HFFc6 (cell line): ENCODE data around the gene ARHGEF16. TPM values are rescaled to one million over a fixed set of nuclear protein-coding genes. Genes with fewer than 3 reads are reported as not detected.

Source experiments
- DNase-seq: peaks from one replicate; pipeline ENCODE4 v3.0.0-alpha.2; 2018
- H3K27ac Mint-ChIP-seq: 2 replicates; pipeline ENCODE4 v1.8.0; 2020; ENCODE audit warnings: mild to moderate bottlenecking, mixed read lengths
- H3K27me3 Mint-ChIP-seq: 2 replicates; pipeline ENCODE4 v1.8.0; 2021; ENCODE audit warnings: mild to moderate bottlenecking, moderate library complexity, mixed read lengths; ENCODE audit not compliant: insufficient read depth
- H3K36me3 Mint-ChIP-seq: 2 replicates; pipeline ENCODE4 v1.8.0; 2021; ENCODE audit warnings: low read depth, mixed read lengths
- H3K4me1 Mint-ChIP-seq: 2 replicates; pipeline ENCODE4 v1.8.0; 2020; ENCODE audit warnings: low read depth, mixed read lengths
- H3K4me3 Mint-ChIP-seq: 2 replicates; pipeline ENCODE4 v1.8.0; 2020; ENCODE audit warnings: mild to moderate bottlenecking, moderate library complexity, mixed read lengths
- H3K9me3 Mint-ChIP-seq: 2 replicates; pipeline ENCODE4 v1.8.0; 2020; ENCODE audit warnings: mild to moderate bottlenecking, mixed read lengths
- total RNA-seq, 6 experiments: library from RNA; stranded (reverse); fragmentation: NEBNext Ultra II Directional; extraction: Animal tissue kit (Norgen Biotek cat#: 25700); gene quantifications; 2 replicates in 1 of 6; 3 replicates in 5 of 6; pipeline ENCODE4 v1.2.3, GENCODE V29; 2021
- TF ChIP-seq, protein P1 (sequence below): fragments of 200-600 bp; sonication (generic); IDR thresholded peaks from 2 replicates; pipeline ENCODE4 v1.5.0; 2021; ENCODE audit warnings: antibody characterized with exemption, mild to moderate bottlenecking

Gene ARHGEF16
- total RNA-seq, 6 experiments from 2014 or later, result 0.08 to 0.18 (median 0.17) TPM; not detected in 3

DNA sequence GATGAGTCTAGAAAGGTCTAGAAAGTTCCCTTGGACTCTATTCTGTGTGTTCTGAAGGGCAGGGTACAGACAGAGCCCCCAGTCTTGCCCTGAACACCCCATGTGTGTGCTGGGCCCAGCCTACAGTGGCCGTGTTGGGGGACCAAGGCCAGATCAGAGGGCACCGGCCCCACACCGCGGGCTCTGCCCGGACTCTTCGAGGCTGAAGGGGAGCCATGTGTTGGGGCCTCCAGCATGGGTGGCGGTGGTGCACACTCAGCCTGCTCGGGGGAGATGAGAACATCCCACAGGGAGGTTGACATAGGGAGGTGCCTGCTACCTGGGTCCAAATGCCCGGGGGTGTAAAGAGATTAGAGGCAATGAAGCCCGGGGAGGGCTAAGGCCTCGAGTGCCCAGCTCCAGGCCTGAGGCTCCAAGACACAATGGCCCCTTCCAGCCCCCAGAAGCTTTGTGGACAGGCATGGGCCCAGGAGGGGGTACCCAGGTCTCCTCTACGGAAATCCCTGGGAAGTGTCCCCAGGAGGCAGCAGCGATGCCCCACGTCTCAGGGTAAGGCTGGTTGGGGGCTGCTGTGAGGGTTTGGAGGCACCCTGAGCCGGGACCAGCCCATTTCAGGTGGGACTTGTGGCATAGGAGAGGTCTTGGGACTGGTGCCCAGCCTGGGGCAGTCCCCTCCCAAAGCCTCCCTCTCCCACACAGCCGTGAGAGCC is 12.1 kb downstream of the ARHGEF16 start:
- no peak overlapping the region for H3K4me3 Mint-ChIP-seq
- peaks cover 12% of the 10 kb centered on the region for H3K27me3 Mint-ChIP-seq
- H3K36me3 Mint-ChIP-seq, result no peaks in the 10 kb centered on the region
- DNase-seq, result no peak
- no peak overlapping the region for H3K27ac Mint-ChIP-seq
- H3K9me3 Mint-ChIP-seq, result no peaks in the 10 kb centered on the region
- peaks cover 7% of the 10 kb centered on the region; the same call in 1 of the 2 replicates for H3K4me1 Mint-ChIP-seq
- TF ChIP-seq, protein P1, sequence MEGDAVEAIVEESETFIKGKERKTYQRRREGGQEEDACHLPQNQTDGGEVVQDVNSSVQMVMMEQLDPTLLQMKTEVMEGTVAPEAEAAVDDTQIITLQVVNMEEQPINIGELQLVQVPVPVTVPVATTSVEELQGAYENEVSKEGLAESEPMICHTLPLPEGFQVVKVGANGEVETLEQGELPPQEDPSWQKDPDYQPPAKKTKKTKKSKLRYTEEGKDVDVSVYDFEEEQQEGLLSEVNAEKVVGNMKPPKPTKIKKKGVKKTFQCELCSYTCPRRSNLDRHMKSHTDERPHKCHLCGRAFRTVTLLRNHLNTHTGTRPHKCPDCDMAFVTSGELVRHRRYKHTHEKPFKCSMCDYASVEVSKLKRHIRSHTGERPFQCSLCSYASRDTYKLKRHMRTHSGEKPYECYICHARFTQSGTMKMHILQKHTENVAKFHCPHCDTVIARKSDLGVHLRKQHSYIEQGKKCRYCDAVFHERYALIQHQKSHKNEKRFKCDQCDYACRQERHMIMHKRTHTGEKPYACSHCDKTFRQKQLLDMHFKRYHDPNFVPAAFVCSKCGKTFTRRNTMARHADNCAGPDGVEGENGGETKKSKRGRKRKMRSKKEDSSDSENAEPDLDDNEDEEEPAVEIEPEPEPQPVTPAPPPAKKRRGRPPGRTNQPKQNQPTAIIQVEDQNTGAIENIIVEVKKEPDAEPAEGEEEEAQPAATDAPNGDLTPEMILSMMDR, result no peak

DNA sequence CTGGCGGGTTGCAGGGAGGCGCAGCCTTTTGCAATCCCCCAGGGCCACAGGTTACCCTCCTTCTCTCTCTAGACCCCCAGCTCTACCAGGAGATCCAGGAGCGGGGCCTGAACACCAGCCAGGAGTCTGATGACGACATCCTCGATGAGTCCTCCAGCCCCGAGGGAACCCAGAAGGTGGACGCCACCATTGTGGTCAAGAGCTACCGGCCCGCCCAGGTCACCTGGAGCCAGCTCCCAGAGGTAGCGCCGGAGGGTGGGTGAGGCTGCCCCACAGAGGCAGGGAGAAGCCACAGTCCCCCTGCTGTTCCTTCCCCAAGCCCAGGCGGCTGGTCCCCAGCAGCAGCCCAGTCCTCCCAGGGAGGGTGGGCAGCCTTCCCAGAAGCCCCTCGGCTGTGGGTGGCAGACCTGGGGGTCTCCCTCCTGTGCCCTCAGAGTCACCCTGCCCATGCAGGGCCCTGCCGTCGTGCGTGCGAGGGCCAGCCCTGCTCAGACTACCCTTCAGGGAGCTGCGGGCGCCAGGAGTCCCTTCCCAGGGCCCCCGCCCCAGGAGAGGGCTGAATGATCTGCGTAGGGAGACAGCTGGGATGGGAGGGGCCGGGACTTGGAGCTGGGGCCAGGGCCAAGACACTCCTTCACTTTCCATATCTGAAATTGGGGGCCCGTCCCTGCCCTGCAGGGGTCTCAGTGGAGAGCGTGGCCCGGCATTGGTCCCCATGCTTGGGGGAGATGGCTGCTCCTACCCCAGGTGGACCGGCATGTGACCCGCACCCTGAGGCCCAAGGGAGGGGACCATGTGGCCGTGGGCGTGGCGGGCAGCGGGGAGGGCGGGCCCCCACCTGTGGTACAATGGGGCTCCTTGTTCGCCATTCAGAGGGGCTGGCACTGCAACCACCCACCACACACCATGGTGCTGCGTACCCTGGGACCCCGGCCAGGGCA is 12.9 kb downstream of the ARHGEF16 start:
- H3K9me3 Mint-ChIP-seq, result no peaks in the 10 kb centered on the region
- H3K27me3 Mint-ChIP-seq, result peaks cover 12% of the 10 kb centered on the region
- TF ChIP-seq, protein P1, result no peak
- peaks cover 11% of the 10 kb centered on the region; the same call in 1 of the 2 replicates for H3K4me1 Mint-ChIP-seq
- H3K4me3 Mint-ChIP-seq, result no peak overlapping the region
- no peaks in the 10 kb centered on the region for H3K36me3 Mint-ChIP-seq
- DNase-seq, result no peak
- no peak overlapping the region for H3K27ac Mint-ChIP-seq

DNA sequence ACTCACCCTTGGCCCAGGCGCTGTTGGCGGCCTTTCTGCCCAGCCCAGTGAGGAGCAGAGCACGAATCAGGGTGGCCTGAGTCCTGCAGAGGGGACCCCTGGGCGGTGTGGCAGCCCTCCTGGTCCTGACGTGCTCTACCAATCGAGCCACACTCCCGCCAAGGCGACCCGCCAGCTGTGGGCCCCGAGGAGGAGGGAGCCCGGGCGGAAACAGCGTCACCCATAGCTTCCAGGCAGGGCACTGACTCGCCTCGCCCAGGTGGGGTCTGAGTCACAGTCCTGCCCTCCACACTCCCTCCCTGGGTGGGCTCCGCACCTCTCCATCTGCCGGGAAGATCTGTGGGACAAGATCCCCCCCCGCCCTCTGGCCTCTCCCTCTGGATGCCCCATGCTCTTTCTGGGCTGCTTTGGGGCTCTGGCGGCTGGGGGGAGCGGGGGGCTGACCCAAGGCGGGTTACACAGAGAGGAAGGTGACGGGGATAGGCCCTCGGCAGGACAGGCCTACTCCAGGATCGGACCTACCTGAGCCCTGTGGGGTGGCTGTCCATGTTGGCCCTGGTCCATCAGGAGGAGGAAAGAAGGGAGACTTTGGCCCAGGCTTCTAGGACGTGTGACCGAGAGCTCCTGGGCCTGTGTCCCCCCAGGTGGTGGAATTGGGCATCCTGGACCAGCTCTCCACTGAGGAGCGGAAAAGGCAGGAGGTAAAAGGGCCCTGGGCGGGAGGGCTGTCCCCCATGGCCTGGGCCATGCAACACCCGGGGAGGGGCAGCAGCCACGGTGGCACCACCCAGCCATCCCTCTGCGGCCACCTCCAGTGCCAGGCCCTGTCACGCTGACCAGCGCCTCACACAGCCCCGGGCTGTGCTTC is 14.0 kb downstream of the ARHGEF16 start:
- Mint-ChIP-seq H3K36me3 (no peaks in the 10 kb centered on the region), H3K27ac (no peak overlapping the region), H3K4me1 (peaks cover 15% of the 10 kb centered on the region), H3K9me3 (no peaks in the 10 kb centered on the region), H3K27me3 (peaks cover 12% of the 10 kb centered on the region), H3K4me3 (no peak overlapping the region)
- no peak for DNase-seq
- TF ChIP-seq, protein P1, result no peak

GRCh38 chr1:3469104-3469848 is 14.8 kb downstream of the ARHGEF16 start:
- peaks cover 8% of the 10 kb centered on the region for H3K27me3 Mint-ChIP-seq
- TF ChIP-seq, protein P1, result no peak
- no peak overlapping the region for H3K27ac Mint-ChIP-seq
- no peaks in the 10 kb centered on the region for H3K36me3 Mint-ChIP-seq
- no peaks in the 10 kb centered on the region for H3K9me3 Mint-ChIP-seq
- DNase-seq, result no peak
- H3K4me3 Mint-ChIP-seq, result no peak overlapping the region
- H3K4me1 Mint-ChIP-seq, result peaks cover 21% of the 10 kb centered on the region
